ENCODE results near the gene OAS2.

Gene OAS2

DNA sequence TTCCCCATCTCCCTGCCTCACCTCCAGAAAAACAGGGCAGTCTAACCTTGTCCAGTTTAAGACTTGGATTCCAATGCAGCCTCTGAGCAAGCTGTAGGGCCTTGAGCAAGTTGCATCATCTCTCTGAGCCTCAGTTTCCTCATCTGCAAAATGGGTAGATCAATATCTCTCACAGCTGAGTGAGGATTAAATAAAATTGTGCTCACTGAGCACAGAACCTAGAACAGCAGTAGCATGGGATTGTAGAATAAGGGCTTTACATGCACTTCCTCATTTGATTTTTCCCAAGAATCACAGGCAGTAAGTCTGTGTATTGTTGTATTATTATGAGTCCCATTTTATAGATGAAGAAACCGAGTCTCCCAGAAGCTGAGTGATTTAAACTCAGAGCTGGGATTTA lies 80.2 kb downstream of the OAS2 start:
- no peak for DNase-seq (ENCODE audit: low read depth in 2 of 2)

DNA sequence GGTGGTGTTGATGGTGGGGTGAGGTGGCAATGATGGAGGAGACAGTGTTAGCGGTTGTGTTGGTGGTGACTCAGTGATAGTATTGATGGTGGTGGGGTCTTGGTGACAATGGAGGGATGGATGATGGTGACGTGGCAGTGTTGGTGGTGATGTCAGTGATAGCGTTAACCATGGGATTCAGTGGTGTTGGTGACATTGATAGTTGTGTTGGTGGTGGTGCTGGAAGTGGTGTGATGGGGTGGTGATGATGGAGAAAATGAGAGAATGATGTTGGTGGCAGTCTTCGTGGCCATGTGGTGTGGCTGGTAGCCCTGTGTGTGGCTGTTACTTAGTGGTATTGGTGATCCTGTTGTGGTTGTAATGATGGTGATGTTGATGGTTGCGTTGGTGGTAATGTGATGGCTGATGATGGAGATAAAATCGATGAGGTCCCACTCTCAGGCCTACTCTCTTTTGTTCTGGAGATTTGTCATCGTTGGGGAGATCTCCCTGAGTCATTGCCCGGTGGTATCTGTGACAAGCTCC lies 80.8 kb downstream of the OAS2 start:
- no peak for DNase-seq (ENCODE audit: low read depth in 2 of 2)

DNA sequence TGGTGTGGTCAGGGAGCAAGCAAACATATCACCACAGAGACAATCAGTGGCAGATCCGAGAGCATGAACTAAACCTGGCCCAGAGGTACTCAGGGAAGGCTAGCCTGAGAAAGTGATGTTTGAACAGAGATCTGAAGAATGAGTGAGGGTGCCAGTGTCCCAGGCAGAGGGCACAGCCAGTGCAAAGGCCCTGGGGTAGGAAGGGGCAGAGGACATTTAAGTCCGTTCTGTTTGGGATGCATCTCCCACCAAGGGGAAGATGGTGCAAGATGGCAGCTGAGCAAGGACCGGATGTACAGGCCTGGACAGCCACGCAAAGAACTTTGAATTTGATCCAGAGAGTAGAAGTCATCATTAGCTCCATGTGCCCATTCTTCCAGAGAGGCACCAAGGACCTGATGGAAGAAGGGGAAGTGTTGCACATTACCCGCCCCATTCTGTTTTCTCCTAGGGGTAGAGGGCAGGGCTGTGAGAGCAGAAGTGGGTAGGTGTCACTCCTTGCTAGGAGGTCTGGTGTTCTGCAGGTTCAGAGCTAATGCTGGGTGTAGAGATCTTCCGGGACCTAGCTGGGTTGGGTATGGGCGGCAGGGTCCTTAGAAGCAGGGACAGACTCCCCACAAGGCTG lies 82.1 kb downstream of the OAS2 start:
- DNase-seq (ENCODE audit: low read depth in 2 of 2): no peak

DNA sequence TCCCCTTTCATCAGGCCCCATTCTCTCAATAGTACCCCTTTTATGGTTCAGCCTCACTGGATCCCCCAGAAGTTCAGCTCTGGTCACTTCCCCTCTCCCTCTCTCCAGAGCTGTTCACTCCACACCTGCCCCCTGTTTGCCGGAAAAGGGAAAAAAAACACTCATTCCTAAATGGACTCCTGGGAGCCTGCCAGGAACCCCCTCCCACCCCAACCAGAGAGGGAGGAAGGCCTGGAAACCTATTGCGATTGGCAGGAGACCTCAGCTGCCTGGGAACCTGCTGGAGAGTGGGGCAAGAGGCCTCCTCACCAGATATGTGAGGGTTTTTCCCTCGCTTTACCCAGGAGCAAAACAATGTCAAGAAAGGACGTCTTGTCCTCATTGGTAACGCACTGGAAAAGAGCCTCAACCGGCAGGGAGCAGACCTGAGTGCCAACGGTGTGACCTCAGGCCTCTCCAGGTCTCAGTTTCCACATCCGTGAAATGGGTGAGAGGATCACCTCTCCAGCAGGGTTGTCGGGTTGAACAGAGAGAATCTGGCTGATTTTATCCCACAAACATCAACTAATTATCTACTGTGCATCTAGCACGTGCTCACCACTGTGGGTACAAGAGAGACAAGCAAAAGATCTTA lies 82.9 kb downstream of the OAS2 start:
- DNase-seq (ENCODE audit: low read depth in 2 of 2): no peak
